Amniotic epithelial cell (primary cell): ENCODE data around the gene GEMIN4.
"Not testable (repeated sequence)": the region's sequence is repeated elsewhere in the genome, so short reads cannot be mapped to it uniquely, and the experiment has no call there.

ENCODE experiments used
- DNase-seq: peaks from one replicate; pipeline ENCODE4 v3.0.0-alpha.2; 2010; ENCODE audit warnings: low read depth

The GEMIN4 gene

DNA sequence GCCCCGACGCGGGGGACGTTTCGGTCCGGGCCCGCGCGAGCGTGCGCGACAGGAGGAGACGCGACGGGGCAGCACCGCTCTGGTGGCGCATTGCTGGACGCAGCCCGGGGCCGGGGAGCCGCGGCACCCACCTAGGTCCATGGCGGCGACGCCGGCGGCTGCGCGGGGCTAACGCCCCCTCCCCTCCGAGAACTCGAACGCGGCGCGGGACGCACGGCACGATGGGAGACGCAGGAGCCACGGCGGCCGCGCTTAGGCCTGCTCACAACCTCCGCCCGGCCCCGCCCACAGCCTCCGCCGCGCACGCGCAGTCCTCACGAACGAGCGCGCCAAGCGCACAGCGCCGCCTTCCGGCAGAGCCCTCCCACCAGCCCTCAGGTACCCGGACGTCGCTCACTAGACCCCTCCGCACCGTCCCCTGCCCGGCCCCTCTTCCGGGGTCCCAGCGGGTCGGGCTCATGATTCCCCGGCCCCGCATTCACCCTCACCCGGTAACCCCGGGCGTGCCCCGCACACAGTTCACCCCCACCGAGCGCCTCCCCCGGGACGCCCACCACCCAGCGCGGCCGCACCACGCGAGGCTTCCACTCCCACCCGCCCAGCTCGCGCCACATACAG lies at the start of gene GEMIN4:
TSS of gene GEMIN4 (minus strand) at position 263 of the 618 bp plus-strand sequence. CDS start at position 141, 122 bp downstream.
- DNase-seq = peak; percentile 73

GRCh38 chr17:801660-802059 lies 49.6 kb upstream of the GEMIN4 start:
- peak; percentile 67 for DNase-seq

DNA sequence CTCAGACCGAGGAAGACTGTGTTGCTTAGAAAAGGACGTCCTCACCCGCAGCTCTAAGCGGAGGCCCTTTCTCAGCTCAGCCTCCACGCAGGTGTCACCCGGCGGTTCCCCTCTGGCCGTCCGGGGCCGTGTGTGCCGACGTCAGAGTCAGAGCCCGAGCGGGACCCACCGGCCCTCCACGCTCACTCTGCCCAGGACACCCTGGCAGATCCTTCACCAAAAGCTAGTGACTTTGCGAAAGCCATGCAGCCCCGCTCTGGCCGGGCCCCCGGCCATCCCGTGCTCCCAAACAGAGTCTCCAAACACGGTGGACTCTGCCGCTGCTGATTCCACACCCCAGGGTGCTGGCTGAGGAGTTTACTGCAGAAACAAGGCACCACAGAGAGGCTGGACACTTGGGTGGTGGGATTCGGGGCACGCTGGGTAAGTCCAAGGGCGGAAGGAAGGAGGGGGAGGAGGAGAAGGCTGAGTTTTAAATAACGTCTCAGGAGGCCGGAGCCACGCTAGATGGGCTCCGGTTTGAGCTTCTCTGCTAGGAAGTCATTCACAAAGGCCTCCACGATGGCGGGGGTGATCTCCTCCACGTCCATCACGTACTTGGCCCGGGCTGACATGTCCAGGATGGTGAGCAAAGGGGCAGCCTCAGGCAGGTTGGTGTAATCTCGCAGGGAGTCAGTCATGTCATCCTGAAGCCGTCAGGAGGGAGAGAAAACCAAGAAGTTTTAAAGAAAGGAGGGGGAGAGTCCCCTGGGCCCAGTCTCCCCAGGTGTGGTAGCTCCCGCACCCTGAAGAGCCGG lies 48.6 kb upstream of the GEMIN4 start:
- DNase-seq = no peak

DNA sequence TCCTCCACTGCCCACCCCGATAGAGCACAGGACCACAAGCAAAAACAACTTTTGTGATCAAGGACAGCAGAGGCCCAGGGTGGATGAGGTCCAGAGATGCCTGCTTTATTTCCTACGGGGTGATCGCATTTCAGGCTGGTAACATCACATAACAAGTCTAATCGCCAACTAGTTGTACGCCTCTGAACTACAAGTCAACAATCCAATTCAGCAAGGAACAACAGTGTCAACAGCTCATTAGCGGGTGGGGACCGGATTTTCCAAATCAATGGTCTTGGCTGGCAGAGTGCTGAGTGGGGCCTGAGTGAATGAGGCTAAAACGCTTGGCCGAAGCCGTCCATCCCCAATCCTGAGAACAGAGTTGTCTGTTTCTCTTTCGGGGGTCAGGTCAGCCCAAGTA lies 47.2 kb upstream of the GEMIN4 start:
- no peak for DNase-seq

DNA sequence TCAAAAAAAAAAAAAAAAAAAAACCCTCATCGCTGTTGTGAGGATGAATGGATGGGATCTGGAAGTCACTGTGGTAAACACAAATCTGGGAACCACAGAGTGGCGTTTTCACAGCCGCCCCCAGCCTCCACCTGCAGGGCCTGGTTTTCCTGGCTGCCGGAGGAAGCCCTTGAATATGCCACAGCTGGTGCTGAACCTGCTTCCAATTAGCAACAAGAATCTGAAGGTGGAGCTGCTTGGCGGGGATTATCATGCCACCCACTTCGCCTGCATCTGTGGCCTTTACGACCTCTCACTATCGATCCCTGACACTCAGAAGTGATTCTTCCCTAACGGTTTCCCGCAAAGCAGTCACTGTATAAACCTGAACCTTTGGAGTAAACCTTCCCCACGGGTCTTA lies 46.2 kb upstream of the GEMIN4 start:
- no peak for DNase-seq

- DNase-seq = no peak
Observed at GRCh38 chr17:797236-797840, 45.3 kb upstream of the GEMIN4 start.

DNA sequence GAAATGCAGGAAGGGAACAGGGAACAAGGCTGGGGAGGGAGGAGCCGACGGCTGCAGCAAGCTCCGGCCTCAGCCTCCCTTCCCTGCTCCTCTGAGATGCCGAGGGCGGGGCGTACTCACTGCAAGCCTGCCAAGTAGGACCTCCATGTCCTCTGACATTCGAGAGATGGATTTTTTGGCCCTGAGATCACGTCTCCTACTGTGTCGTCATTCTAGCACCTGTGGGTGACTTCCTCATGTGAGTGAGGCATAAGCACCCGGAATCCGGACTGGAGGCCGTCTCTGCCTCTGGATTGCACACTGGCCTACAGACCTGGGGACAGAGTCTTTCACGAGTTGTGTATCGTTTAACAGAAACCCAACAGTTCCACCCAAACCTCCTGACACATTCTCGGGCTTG lies 44.5 kb upstream of the GEMIN4 start:
- DNase-seq = no peak

- no peak for DNase-seq
Observed at GRCh38 chr17:795721-796120, 43.7 kb upstream of the GEMIN4 start.

GRCh38 chr17:795276-795675 lies 43.2 kb upstream of the GEMIN4 start:
- DNase-seq = no peak

DNA sequence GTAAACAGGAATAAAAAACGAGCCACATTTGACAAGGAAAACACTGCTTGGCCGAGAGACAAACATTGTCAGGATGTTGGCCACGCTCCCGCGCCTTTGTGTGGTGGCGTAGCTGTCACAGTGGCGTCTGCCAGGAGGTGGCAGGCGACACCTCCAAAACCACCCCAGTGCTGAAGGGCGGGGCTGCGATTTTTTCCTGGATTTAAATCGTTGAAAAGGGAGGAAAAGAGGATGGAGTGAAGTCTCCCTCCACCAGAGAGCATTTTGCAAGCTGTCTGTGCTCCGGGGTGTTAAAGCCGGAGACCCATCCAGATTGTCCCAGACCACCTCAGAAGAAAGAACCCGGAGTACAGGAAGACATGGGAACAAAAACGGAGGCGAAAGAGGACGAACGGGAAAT lies 42.8 kb upstream of the GEMIN4 start:
- peak; percentile 27 for DNase-seq

GRCh38 chr17:792277-792676 lies 40.2 kb upstream of the GEMIN4 start:
- DNase-seq = no peak

DNA sequence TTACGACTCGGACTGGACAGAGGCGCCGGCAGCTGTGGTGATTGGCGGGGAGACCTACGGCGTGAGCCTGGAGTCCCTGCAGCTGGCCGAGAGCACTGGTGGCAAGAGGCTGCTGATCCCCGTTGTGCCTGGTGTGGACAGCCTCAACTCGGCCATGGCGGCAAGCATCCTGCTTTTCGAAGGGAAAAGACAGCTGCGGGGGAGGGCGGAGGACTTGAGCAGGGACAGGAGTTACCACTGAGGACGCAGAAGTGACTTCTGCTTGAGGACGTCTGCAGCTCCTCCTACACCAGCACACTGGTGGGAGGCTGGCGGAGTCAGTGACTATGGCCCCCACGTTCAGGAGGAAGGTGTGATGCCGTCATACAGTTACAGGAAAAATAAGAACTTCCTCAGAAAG lies 39.8 kb upstream of the GEMIN4 start:
- DNase-seq = no peak

DNA sequence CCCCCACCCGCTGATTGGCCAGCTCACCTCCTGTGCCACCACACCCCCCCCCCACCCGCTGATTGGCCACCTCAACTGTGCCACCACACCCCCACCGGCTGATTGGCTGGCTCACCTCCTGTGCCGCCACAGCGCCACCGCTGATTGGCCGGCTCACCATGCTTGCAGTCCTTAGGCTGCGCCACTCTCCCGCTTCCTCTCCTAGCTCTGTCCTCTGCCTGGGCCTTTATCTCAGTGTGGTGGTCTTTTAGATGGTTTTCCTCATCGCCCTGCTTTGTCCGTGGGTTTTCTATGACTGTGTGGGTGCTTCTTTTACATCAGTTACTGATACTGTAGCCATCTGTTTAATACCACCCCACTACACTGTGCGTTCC lies 38.8 kb upstream of the GEMIN4 start:
- peak; percentile 58 for DNase-seq

- DNase-seq = peak; percentile 82
Observed at GRCh38 chr17:789931-790873, 38.1 kb upstream of the GEMIN4 start.

- DNase-seq = no peak
Observed at GRCh38 chr17:789160-789840, 37.2 kb upstream of the GEMIN4 start.

- DNase-seq = no peak
Observed at GRCh38 chr17:788551-788950, 36.5 kb upstream of the GEMIN4 start.

DNA sequence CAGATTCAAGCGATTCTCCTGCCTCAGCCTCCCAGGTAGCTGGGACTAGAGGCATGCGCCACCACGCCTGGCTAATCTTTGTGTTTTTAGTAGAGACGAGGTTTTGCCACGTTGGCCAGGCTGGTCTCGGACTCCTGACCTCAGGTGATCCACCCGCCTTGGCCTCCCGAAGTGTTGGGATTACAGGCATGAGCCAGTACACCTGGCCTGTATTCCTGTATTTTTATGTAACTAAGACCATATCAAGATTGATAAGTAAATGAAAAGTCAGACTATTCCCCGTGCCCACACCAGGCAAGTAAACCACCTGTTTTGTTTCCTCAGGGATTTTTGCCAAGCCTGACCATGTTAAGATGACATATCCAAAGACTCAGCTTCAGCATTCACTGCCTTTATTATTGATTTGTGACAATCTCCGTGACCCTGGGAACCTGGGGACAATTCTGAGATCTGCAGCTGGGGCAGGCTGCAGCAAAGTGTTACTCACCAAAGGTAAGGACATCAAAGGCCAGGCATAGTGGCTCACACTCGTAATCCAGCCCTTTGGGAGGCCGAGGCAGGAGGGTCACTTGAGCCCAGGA lies 35.7 kb upstream of the GEMIN4 start:
- no peak for DNase-seq

- not testable (repeated sequence) for DNase-seq
Observed at GRCh38 chr17:785901-786300, 33.8 kb upstream of the GEMIN4 start.

- DNase-seq = no peak
Observed at GRCh38 chr17:784143-784542, 32.1 kb upstream of the GEMIN4 start.

GRCh38 chr17:781805-782731 lies 30.0 kb upstream of the GEMIN4 start, which contains the start of the genes GLOD4 and MRM3:
TSS of gene GLOD4 (minus strand) at chr17:782280. CDS start at chr17:782255, 25 bp downstream.
TSS of gene MRM3 (plus strand) at chr17:782353. CDS start at chr17:782379, 26 bp downstream.
- peak; percentile 79 for DNase-seq
